ENCODE data around the gene FAM216A.

DNA sequence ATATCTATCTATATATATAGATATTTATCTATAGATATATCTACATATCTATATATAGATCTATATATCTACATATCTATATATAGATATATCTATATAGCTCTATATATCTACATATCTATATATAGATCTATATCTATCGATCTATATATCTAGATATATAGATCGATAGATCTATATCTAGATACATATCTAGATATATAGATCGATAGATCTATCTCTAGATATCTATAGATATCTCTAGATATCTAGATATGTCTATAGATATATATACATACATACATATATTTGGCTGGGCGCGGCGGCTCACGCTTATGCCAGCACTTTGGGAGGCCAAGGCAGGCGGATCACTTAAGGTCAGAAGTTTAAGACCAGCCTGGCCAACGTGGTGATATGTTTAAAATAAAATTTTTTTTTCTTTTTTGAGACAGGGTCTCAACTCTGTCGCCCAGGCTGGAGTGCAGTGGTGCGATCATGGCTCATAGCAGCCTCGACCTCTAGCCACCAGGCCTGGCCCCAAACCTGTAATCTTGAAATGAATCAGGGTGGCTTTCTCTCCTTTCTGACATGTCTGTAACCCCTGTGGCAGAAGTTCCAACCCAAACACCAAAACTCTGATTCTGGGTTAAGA, 36.6 kb upstream of the FAM216A start:
- TF ChIP-seq, protein P1, sequence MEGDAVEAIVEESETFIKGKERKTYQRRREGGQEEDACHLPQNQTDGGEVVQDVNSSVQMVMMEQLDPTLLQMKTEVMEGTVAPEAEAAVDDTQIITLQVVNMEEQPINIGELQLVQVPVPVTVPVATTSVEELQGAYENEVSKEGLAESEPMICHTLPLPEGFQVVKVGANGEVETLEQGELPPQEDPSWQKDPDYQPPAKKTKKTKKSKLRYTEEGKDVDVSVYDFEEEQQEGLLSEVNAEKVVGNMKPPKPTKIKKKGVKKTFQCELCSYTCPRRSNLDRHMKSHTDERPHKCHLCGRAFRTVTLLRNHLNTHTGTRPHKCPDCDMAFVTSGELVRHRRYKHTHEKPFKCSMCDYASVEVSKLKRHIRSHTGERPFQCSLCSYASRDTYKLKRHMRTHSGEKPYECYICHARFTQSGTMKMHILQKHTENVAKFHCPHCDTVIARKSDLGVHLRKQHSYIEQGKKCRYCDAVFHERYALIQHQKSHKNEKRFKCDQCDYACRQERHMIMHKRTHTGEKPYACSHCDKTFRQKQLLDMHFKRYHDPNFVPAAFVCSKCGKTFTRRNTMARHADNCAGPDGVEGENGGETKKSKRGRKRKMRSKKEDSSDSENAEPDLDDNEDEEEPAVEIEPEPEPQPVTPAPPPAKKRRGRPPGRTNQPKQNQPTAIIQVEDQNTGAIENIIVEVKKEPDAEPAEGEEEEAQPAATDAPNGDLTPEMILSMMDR (optimal IDR thresholded peaks at IDR 0.05 in 1 of 3, IDR thresholded peaks at IDR 0.05 in 1 of 3, conservative IDR thresholded peaks at IDR 0.05 in 1 of 3; ENCODE audit: extremely low read depth in 1 of 3, insufficient read depth in 2 of 3, low read length in 3 of 3): no peak
- no peak for TF ChIP-seq EZH2 (IDR thresholded peaks at IDR 0.05; ENCODE audit: low read length)

Measured in keratinocyte (primary cell).